NCI-H2107 (cell line): ENCODE measurements around the gene NDOR1.

Experiments
- DNase-seq: peaks from one replicate; lab custom pipeline; 2025; lab: John Stamatoyannopoulos, UW

The NDOR1 gene

GRCh38 chr9:137199411-137200121 is 5.9 kb upstream of the NDOR1 start:
- no peak for DNase-seq

GRCh38 chr9:137200311-137201204 is 4.9 kb upstream of the NDOR1 start, which contains the start of gene TPRN:
TSS of gene TPRN (minus strand) at chr9:137200741. CDS start at chr9:137200711, 30 bp downstream.
- peak; percentile 97 for DNase-seq

- DNase-seq = no peak
Measured at GRCh38 chr9:137201205-137201868, 4.2 kb upstream of the NDOR1 start.

- DNase-seq = no peak
Measured at GRCh38 chr9:137202966-137203365, 2.5 kb upstream of the NDOR1 start.

- DNase-seq = no peak
Measured at GRCh38 chr9:137204731-137205125, 772 bp upstream of the NDOR1 start.

GRCh38 chr9:137206602-137207001 is 1.1 kb downstream of the NDOR1 start:
- DNase-seq = no peak

- no peak for DNase-seq
Measured at GRCh38 chr9:137211532-137211931, 6.0 kb downstream of the NDOR1 start.

- DNase-seq = no peak
Measured at GRCh38 chr9:137212520-137212919, 7.0 kb downstream of the NDOR1 start.

- DNase-seq = no peak
Measured at GRCh38 chr9:137213160-137214060, 7.9 kb downstream of the NDOR1 start.

- DNase-seq = no peak
Measured at GRCh38 chr9:137214620-137215019, 9.1 kb downstream of the NDOR1 start.

GRCh38 chr9:137215196-137215986 is 9.9 kb downstream of the NDOR1 start:
- no peak for DNase-seq

- no peak for DNase-seq
Measured at GRCh38 chr9:137216188-137216965, 10.9 kb downstream of the NDOR1 start.

- no peak for DNase-seq
Measured at GRCh38 chr9:137217276-137218211, 12.0 kb downstream of the NDOR1 start.

- no peak for DNase-seq
Measured at GRCh38 chr9:137218212-137218753, 12.8 kb downstream of the NDOR1 start.

GRCh38 chr9:137218754-137219271 is 13.3 kb downstream of the NDOR1 start:
- no peak for DNase-seq

GRCh38 chr9:137219757-137220316 is 14.3 kb downstream of the NDOR1 start:
- DNase-seq = no peak

GRCh38 chr9:137220317-137221094 is 15.0 kb downstream of the NDOR1 start:
- DNase-seq = no peak
